DND-41 (cell line): ENCODE data around the gene TWIST2.

ENCODE experiments used
- ATAC-seq: fragments of 200-7000 bp; cut with Tn5 transposase; 3 replicates; pipeline ENCODE4 v1.9.1; 2021; ENCODE audit warnings: low read depth; ENCODE audit not compliant: insufficient read depth
- DNase-seq: peaks from one replicate; pipeline ENCODE4 v3.0.0-alpha.2; 2020
- H2AFZ ChIP-seq: 2 replicates; pipeline ENCODE4 v1.6.0; 2012; ENCODE audit warnings: low read depth, low read length
- H3K27ac ChIP-seq: 2 replicates; pipeline ENCODE4 v1.5.1; 2012; ENCODE audit warnings: low read length, inconsistent platforms
- H3K27me3 ChIP-seq: fragments of 200-600 bp; sonication (generic); 2 replicates; pipeline ENCODE4 v1.6.0; 2012; ENCODE audit warnings: low read length, mild to moderate bottlenecking, inconsistent platforms; ENCODE audit not compliant: insufficient read depth, poor library complexity
- H3K36me3 ChIP-seq: 2 replicates; pipeline ENCODE4 v1.5.1; 2012; ENCODE audit warnings: low read length, inconsistent platforms; ENCODE audit not compliant: insufficient read depth
- H3K4me1 ChIP-seq: 2 replicates; pipeline ENCODE4 v1.5.1; 2012; ENCODE audit warnings: mild to moderate bottlenecking, low read length; ENCODE audit not compliant: insufficient read depth
- H3K4me2 ChIP-seq: 2 replicates; pipeline ENCODE4 v1.6.0; 2012; ENCODE audit warnings: mild to moderate bottlenecking, moderate library complexity, low read length, inconsistent platforms; ENCODE audit not compliant: insufficient read depth
- H3K4me3 ChIP-seq, 2 experiments: fragments of 200-600 bp in 1 of 2; shearing (Covaris generic) in 1 of 2; 2 replicates each; pipeline ENCODE4 v1.5.1; 2012 to 2016; ENCODE audit warnings: inconsistent platforms in 2 of 2, low read length in 2 of 2, mild to moderate bottlenecking in 2 of 2, low read depth in 1 of 2, moderate library complexity in 1 of 2
- H3K79me2 ChIP-seq: 2 replicates; pipeline ENCODE4 v1.6.0; 2012; ENCODE audit warnings: low read length, inconsistent platforms; ENCODE audit not compliant: insufficient read depth
- H3K9ac ChIP-seq: 2 replicates; pipeline ENCODE4 v1.6.0; 2012; ENCODE audit warnings: low read depth, mild to moderate bottlenecking, inconsistent platforms, low read length, moderate library complexity
- H3K9me3 ChIP-seq: 2 replicates; pipeline ENCODE4 v1.5.1; 2012; ENCODE audit warnings: low read length, moderate library complexity, mild to moderate bottlenecking, inconsistent platforms; ENCODE audit not compliant: insufficient read depth, severe bottlenecking
- H4K20me1 ChIP-seq: 2 replicates; pipeline ENCODE4 v1.6.0; 2012; ENCODE audit warnings: low read length; ENCODE audit not compliant: insufficient read depth
- CTCF ChIP-seq: IDR thresholded peaks from 2 replicates; pipeline ENCODE4 v1.5.1; 2012; ENCODE audit warnings: borderline replicate concordance, low read length, moderate library complexity, mild to moderate bottlenecking; ENCODE audit not compliant: poor library complexity, severe bottlenecking; ENCODE audit errors: extremely low read depth
- EZH2 ChIP-seq: IDR thresholded peaks from 3 replicates; pipeline ENCODE4 v1.6.1; 2012; ENCODE audit warnings: borderline replicate concordance, low read depth, mild to moderate bottlenecking, moderate library complexity, low read length, inconsistent platforms; ENCODE audit not compliant: severe bottlenecking

TWIST2 gene

GRCh38 chr2:238901461-238902057, 53.7 kb downstream of the TWIST2 start:
- Histone ChIP-seq H3K27ac (no peak overlapping the region), H3K9ac (no peak overlapping the region), H3K4me2 (no peak overlapping the region), H3K27me3 (peaks cover 5% of the 10 kb centered on the region), H3K4me1 (no peaks in the 10 kb centered on the region), H3K36me3 (no peaks in the 10 kb centered on the region), H3K9me3 (no peaks in the 10 kb centered on the region), H2AFZ (no peak overlapping the region), H4K20me1 (peaks cover 3% of the 10 kb centered on the region; the same call in 1 of the 2 replicates), H3K4me3 (no peak overlapping the region), H3K79me2 (no peaks in the 10 kb centered on the region)
- ATAC-seq (no peak), DNase-seq (no peak)
- TF ChIP-seq CTCF (no peak), EZH2 (no peak)

GRCh38 chr2:238902285-238902684, 54.4 kb downstream of the TWIST2 start:
- no peak for TF ChIP-seq CTCF
- TF ChIP-seq EZH2 = no peak
- H3K27me3 ChIP-seq = peaks cover 3% of the 10 kb centered on the region
- H4K20me1 ChIP-seq = peaks cover 3% of the 10 kb centered on the region; the same call in 1 of the 2 replicates
- no peaks in the 10 kb centered on the region for H3K36me3 ChIP-seq
- H3K79me2 ChIP-seq = no peaks in the 10 kb centered on the region
- no peak overlapping the region for H3K4me3 ChIP-seq
- no peak overlapping the region for H3K27ac ChIP-seq
- no peaks in the 10 kb centered on the region for H3K4me1 ChIP-seq
- no peak overlapping the region for H2AFZ ChIP-seq
- no peak overlapping the region for H3K9ac ChIP-seq
- DNase-seq = no peak
- ATAC-seq = no peak
- H3K4me2 ChIP-seq = no peak overlapping the region
- no peaks in the 10 kb centered on the region for H3K9me3 ChIP-seq

GRCh38 chr2:238903141-238903540, 55.3 kb downstream of the TWIST2 start:
- Histone ChIP-seq H3K4me3 (no peak overlapping the region), H3K27me3 (no peaks in the 10 kb centered on the region), H3K4me1 (no peaks in the 10 kb centered on the region), H3K9me3 (no peaks in the 10 kb centered on the region), H3K9ac (no peak overlapping the region), H4K20me1 (0 out of 2 replicates have a peak, but pooled peaks cover 3% of the 10 kb centered on the region), H2AFZ (no peak overlapping the region), H3K4me2 (no peak overlapping the region), H3K79me2 (no peaks in the 10 kb centered on the region), H3K36me3 (no peaks in the 10 kb centered on the region), H3K27ac (no peak overlapping the region)
- no peak for DNase-seq
- TF ChIP-seq CTCF (no peak), EZH2 (no peak)
- no peak for ATAC-seq
